Measurements from ENCODE around the gene TMEM62.
"Not testable (repeated sequence)": the region's sequence is repeated elsewhere in the genome, so short reads cannot be mapped to it uniquely, and the experiment has no call there.

TMEM62 gene

GRCh38 chr15:43127752-43128151 is 5.6 kb upstream of the TMEM62 start:
- no peak overlapping the region for H3K27ac ChIP-seq (ENCODE audit: low read depth, low read length)
- peaks cover 7% of the 10 kb centered on the region for H3F3A ChIP-seq (ENCODE audit: control insufficient read depth, insufficient read depth)
- no peak overlapping the region for H3K4me2 ChIP-seq (ENCODE audit: low read length)
- no peaks in the 10 kb centered on the region for H3K36me3 ChIP-seq (ENCODE audit: control insufficient read depth, low read length)
- H3K4me3 ChIP-seq (ENCODE audit: low read length), result no peak overlapping the region
- no peaks in the 10 kb centered on the region for H3K9me2 ChIP-seq (replicated peaks; ENCODE audit: control insufficient read depth, low read length)
- H3K27me3 ChIP-seq (ENCODE audit: control insufficient read depth, low read length), result peaks cover 5% of the 10 kb centered on the region
- TF ChIP-seq EZH2phosphoT487 (IDR thresholded peaks at IDR 0.05; ENCODE audit: borderline replicate concordance, low read length), result no peak
- no peak for TF ChIP-seq CTCF (IDR thresholded peaks at IDR 0.05; ENCODE audit: low read depth, low read length, poor library complexity, severe bottlenecking)
- H3K4me1 ChIP-seq (ENCODE audit: control insufficient read depth, low read length), result peaks cover 12% of the 10 kb centered on the region
- no peaks in the 10 kb centered on the region for H4K20me1 ChIP-seq (ENCODE audit: control insufficient read depth, insufficient read depth, low read depth, low read length)
- H3K79me2 ChIP-seq (ENCODE audit: control insufficient read depth, low read length), result no peaks in the 10 kb centered on the region
- peaks cover 5% of the 10 kb centered on the region for H3K9me3 ChIP-seq (ENCODE audit: control insufficient read depth, insufficient read depth, low read length)

GRCh38 chr15:43128174-43128979 is 5.0 kb upstream of the TMEM62 start:
- not testable (repeated sequence) for H3K36me3 ChIP-seq (ENCODE audit: control insufficient read depth, low read length); H3K9me3 ChIP-seq (ENCODE audit: control insufficient read depth, insufficient read depth, low read length); H3K27me3 ChIP-seq (ENCODE audit: control insufficient read depth, low read length); H3K27ac ChIP-seq (ENCODE audit: low read depth, low read length); H3F3A ChIP-seq (ENCODE audit: control insufficient read depth, insufficient read depth); H4K20me1 ChIP-seq (ENCODE audit: control insufficient read depth, insufficient read depth, low read depth, low read length); H3K79me2 ChIP-seq (ENCODE audit: control insufficient read depth, low read length); H3K4me3 ChIP-seq (ENCODE audit: low read length); H3K4me2 ChIP-seq (ENCODE audit: low read length); H3K9me2 ChIP-seq (replicated peaks; ENCODE audit: control insufficient read depth, low read length)
- H3K4me1 ChIP-seq (ENCODE audit: control insufficient read depth, low read length), result peaks cover 11% of the 10 kb centered on the region

GRCh38 chr15:43128980-43129335 is 4.4 kb upstream of the TMEM62 start:
- Histone ChIP-seq H3K4me2 (ENCODE audit: low read length) (no peak overlapping the region), H3K4me3 (ENCODE audit: low read length) (no peak overlapping the region), H3K4me1 (ENCODE audit: control insufficient read depth, low read length) (peaks cover 7% of the 10 kb centered on the region), H4K20me1 (ENCODE audit: control insufficient read depth, insufficient read depth, low read depth, low read length) (no peaks in the 10 kb centered on the region), H3K36me3 (ENCODE audit: control insufficient read depth, low read length) (peaks cover 4% of the 10 kb centered on the region; the same call in 1 of the 2 replicates), H3K9me3 (ENCODE audit: control insufficient read depth, insufficient read depth, low read length) (peaks cover 5% of the 10 kb centered on the region), H3F3A (ENCODE audit: control insufficient read depth, insufficient read depth) (peaks cover 7% of the 10 kb centered on the region), H3K27me3 (ENCODE audit: control insufficient read depth, low read length) (no peaks in the 10 kb centered on the region), H3K9me2 (replicated peaks; ENCODE audit: control insufficient read depth, low read length) (no peaks in the 10 kb centered on the region), H3K79me2 (ENCODE audit: control insufficient read depth, low read length) (peaks cover 5% of the 10 kb centered on the region), H3K27ac (ENCODE audit: low read depth, low read length) (no peak overlapping the region)
- TF ChIP-seq CTCF (IDR thresholded peaks at IDR 0.05; ENCODE audit: low read depth, low read length, poor library complexity, severe bottlenecking) (no peak), EZH2phosphoT487 (IDR thresholded peaks at IDR 0.05; ENCODE audit: borderline replicate concordance, low read length) (no peak)

DNA sequence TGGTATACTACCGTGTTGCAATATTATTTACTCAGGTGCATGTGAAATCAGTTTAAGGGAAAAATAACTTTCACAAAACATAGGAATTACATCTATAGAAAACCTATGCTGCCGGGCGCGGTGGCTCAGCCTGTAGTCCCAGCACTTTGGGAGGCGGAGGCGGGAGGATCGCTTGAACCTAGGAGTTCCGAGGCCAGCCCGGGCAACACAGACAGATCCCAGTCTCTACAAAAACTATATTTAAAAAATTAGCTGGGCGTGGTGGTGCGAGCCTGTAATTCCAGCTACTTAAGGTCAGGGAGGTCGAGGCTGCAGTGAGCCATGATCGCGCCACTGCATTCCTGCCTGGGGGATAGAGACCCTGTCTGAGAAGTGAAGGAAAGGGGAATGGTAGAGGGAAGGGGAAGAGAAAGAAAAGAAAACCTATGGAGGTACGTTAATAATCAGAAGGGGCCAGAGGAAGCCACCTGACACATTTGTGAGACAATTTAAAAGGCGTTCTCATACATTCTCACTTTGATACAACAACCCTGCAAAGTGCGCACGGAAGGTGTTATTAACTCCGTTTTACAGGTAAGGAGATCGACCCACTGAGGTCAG is 456 bp upstream of the TMEM62 start:
- peak overlapping the region; percentile 68 for H3K4me2 ChIP-seq (ENCODE audit: low read length)
- H3K9me2 ChIP-seq (replicated peaks; ENCODE audit: control insufficient read depth, low read length), result no peaks in the 10 kb centered on the region
- TF ChIP-seq CTCF (IDR thresholded peaks at IDR 0.05; ENCODE audit: low read depth, low read length, poor library complexity, severe bottlenecking) (no peak), EZH2phosphoT487 (IDR thresholded peaks at IDR 0.05; ENCODE audit: borderline replicate concordance, low read length) (no peak)
- peaks cover 36% of the 10 kb centered on the region for H3K79me2 ChIP-seq (ENCODE audit: control insufficient read depth, low read length)
- H3F3A ChIP-seq (ENCODE audit: control insufficient read depth, insufficient read depth), result peaks cover 7% of the 10 kb centered on the region
- H3K4me1 ChIP-seq (ENCODE audit: control insufficient read depth, low read length), result peaks cover 18% of the 10 kb centered on the region
- peak overlapping the region; percentile 82 for H3K4me3 ChIP-seq (ENCODE audit: low read length)
- peaks cover 34% of the 10 kb centered on the region for H3K36me3 ChIP-seq (ENCODE audit: control insufficient read depth, low read length)
- H4K20me1 ChIP-seq (ENCODE audit: control insufficient read depth, insufficient read depth, low read depth, low read length), result no peaks in the 10 kb centered on the region
- H3K27ac ChIP-seq (ENCODE audit: low read depth, low read length), result peak overlapping the region; percentile 47
- H3K27me3 ChIP-seq (ENCODE audit: control insufficient read depth, low read length), result no peaks in the 10 kb centered on the region
- peaks cover 5% of the 10 kb centered on the region for H3K9me3 ChIP-seq (ENCODE audit: control insufficient read depth, insufficient read depth, low read length)
